Measurements from ENCODE around the gene GRM4.

- TF ChIP-seq CTCF (IDR thresholded peaks at IDR 0.05; ENCODE audit: low read length) = no peak
- TF ChIP-seq EZH2 (IDR thresholded peaks at IDR 0.05; ENCODE audit: borderline replicate concordance, low read length) = no peak
These were observed 134.6 kb downstream of the GRM4 start for GRCh38 chr6:34011264-34011663.

Measured in OCI-LY1 (cell line).